Fibroblast of skin of right biceps (primary cell): ENCODE measurements around the gene KCNA3.

ENCODE experiments used
- DNase-seq: peaks from one replicate; pipeline ENCODE4 v3.0.0-alpha.2; 2013

KCNA3 gene

GRCh38 chr1:110674337-110675059 lies at the start of gene KCNA3:
Gene KCNA3, minus strand, starts transcription at chr1:110674940. Its CDS starts 131 bp downstream, at chr1:110674809.
- DNase-seq = peak; percentile 5

GRCh38 chr1:110722807-110723206 lies 48.1 kb upstream of the KCNA3 start:
- no peak for DNase-seq

- DNase-seq = no peak
Measured at GRCh38 chr1:110719908-110720307, 45.2 kb upstream of the KCNA3 start.

- no peak for DNase-seq
Measured at GRCh38 chr1:110718452-110718851, 43.7 kb upstream of the KCNA3 start.

- DNase-seq = no peak
Measured at GRCh38 chr1:110717179-110717578, 42.4 kb upstream of the KCNA3 start.

- no peak for DNase-seq
Measured at GRCh38 chr1:110714374-110714995, 39.7 kb upstream of the KCNA3 start.

DNA sequence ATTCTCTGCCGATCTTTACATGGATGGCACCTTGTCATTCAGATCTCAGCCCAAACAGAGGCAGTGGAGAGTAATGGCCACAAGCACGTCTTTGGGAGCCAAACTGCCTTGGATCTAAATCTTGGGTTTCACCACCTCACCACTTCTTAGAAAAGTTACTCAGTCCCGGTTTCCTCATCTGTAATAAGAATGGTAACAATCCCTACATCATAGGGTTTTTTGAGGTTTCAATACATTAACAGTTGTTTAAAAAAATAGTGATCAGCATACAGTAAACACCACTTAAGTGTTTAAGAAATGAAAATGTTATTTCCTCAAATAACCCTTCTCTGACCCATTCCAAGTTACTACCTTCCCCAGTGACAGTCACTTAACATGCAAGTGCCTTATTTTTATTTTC lies 38.5 kb upstream of the KCNA3 start:
- no peak for DNase-seq

GRCh38 chr1:110710314-110710713 lies 35.6 kb upstream of the KCNA3 start:
- no peak for DNase-seq

GRCh38 chr1:110708974-110709440 lies 34.3 kb upstream of the KCNA3 start:
- DNase-seq = no peak

DNA sequence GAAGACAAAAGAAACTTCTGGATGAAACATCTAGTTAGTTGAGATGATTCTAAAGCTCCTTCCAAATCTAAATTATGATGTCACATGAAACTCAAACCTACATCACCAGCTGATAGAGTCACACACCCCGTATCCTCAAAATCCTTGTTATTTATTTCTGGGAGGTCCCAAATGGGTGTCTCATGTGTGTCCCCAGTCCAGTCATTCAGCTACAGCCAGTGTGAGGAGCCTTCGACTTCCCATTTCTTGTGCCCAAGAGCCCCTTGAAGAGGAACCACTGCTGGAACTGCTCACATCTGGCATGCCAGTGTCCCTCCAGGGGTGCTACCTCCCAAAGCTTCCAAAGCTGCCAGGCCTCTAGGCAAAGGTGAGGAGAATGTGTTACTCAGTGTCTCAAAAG lies 32.5 kb upstream of the KCNA3 start:
- no peak for DNase-seq

GRCh38 chr1:110706621-110707020 lies 31.9 kb upstream of the KCNA3 start:
- DNase-seq = no peak

DNA sequence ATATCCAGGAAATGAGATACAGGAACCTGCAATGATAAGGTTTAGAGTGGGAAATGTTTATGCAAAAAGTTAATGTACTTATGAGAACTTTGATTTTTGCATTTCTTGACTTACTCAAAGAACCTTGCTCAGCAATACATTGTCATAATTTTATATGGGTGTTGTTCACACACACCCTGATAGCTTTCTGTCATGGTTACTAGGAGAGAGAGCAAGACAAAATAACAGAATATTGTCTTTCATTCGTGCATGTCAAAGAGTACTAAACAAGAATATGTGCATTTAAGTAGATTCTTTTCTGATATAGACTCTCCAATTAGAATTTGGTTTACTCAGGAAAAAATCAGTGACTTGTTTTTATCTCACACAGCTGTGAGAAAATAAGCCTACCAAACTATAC lies 27.5 kb upstream of the KCNA3 start:
- DNase-seq = no peak

GRCh38 chr1:110700767-110701166 lies 26.0 kb upstream of the KCNA3 start:
- no peak for DNase-seq

DNA sequence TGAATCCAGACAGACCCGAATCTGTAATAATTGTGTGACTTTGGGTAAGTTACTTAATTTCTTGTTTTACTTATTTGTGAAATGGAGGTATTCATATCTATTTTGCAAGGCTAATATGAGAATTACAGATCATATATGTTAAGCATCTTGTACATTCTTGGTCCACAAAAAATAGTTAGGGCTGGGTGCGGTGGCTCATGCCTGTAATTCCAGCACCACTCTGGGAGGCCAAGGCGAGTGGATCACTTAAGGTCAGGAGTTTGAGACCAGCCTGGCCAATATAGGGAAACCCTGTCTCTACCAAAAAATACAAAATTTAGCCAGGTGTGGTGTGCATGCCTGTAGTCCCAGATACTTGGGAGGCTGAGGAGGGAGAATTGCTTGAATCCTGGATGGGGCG lies 22.9 kb upstream of the KCNA3 start:
- no peak for DNase-seq

- DNase-seq = no peak
Measured at GRCh38 chr1:110696818-110697217, 22.1 kb upstream of the KCNA3 start.

DNA sequence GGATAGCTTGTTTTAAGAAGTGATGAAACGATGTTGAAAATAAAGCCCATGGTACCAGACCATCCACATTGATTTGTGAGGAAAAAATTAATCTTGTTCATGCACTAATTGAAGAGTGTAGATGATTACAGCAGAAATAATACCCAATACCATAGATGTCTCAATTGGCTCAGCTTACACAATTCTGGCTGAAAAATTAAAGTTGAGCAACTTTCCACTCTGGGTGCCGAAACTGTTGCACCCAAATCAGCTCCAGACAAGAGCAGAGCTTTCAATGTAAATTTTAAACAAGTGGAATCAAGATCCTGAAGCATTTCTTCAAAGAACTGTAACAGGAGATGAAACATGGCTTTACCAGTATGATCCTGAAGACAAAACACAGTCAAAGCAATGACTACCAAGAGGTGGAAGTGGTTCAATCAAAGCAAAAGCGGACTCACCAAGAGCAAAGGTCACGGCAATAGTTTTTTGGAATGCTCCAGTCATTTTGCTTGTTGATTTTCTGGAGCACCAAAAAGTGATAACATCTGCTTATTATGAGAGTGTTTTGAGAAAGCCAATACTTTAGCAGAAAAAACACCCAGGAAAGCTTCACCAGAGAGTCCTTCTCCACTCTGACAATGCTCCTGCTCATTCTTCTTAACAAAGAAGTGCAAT lies 16.1 kb upstream of the KCNA3 start:
- no peak for DNase-seq

DNA sequence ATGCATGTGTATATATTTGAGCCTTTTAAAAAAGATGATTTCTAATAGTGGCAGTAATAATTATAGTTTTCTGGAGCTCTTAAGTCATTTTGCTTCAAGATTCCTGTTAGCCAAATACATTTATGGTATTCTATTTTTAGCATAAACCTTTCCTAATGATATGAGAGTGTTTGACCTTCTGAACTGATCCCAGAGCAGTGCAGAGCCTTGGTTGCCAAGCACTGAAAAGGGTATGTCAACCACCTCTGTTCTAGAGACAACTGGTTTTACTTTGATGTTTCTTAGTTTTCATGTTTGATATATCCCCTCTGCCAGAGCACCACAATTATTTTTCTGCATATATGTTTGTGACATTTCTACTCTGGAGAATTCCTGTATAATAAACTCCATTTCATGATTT lies 15.1 kb upstream of the KCNA3 start:
- DNase-seq = no peak

DNA sequence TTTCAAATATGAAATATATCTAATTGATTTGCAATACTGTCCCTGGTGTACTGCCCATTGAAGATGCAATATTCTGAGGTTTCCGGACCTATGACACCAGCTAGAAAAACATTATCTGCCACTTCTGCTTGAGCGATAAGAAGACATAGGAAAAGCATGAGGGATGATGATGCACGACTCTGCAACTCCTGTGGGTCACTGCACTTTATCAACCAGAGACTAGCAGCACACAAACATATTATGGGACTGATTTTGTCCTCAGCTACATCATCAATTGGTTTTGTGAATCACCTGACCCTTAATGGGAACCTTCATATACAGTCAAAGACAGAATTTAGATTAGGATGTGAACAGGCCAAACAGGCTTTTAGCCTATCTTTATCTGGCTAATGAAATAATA lies 13.8 kb upstream of the KCNA3 start:
- DNase-seq = no peak

DNA sequence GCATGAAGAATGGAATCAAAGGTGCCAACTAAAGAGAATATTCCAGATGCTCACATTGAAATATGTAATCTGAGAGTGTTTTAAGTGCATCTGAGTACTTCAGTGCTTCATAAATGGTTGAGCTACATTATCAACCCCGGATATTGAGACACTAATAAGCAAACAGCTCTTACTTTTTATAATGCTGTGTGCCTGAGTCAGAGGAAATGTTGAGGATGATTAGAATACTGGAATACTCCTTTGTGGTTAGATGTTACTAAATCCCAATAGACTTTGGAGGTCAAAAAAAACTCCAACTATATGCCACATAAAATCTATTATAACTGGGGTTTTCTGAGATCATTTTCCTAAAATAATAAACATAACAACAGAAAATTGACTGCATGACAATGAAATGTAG lies 12.5 kb upstream of the KCNA3 start:
- DNase-seq = peak; percentile 47

- no peak for DNase-seq
Measured at GRCh38 chr1:110686188-110686587, 11.4 kb upstream of the KCNA3 start.

DNA sequence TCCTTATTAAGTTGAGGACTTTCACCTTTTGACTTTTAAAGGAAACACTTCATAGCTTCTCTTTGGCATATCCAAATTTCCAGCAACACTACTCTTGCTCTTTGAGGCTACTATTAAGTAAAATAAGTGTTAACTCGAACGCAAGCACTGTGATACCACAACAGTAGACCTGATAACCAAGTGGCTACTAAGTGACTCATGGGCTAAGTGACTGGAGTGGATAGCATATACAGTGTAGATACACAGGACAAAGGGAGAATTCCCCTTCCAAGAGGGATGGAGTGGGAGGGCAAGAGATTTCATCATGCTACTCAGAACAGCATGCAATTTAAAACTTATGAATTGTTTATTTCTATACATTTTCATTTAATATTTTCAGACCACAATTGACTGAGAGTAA lies 9.8 kb upstream of the KCNA3 start:
- no peak for DNase-seq

GRCh38 chr1:110682898-110683297 lies 8.2 kb upstream of the KCNA3 start:
- DNase-seq = no peak

DNA sequence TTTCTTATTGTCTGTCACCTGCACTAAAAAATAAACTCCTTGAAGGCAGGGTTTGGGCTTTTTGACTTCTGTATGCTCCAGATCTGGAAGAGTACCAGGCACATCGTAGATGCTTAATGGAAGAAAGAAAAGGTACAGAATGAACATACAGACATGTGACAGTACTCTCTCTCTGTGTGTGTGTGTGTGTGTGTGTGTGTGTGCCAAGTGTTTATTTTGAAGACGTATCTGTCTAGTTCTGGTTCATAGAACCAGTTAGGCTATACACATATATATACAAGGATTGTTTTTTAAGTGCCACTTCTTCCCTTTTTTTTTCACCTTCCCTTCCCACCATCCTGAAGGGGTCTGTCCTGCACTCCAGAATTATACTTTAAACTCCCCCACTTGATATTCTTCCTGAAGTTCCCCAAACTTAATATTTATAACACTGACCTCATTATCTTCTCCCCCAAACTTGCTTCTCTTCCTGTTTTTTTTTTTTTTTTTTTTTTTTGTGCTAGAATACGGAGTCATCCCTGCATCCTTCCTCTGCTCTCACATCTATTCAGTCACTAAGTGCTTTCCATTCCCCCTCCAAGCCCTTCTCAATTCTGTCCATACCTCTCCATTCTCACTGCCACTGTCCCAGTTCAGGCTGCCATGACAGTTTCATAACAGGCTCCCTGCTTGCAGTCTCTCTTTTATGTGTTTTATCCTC lies 5.4 kb upstream of the KCNA3 start:
- no peak for DNase-seq

- DNase-seq = no peak
Measured at GRCh38 chr1:110677526-110677925, 2.8 kb upstream of the KCNA3 start.
